Stimulated activated effector memory CD8-positive, alpha-beta T cell treated with anti-CD3 and anti-CD28 coated beads, Interleukin-12 subunit alpha, Interleukin-12 subunit beta, amount 100 ng/mL, for 72 hours (primary cell): ENCODE data around the gene MVB12A.

Experiments
- ATAC-seq: fragments of 150-1000 bp; cut with Tn5 transposase; 2 replicates; pipeline ENCODE4 v1.10.0; 2021
- DNase-seq, 2 donors: peaks; one replicate each; pipeline ENCODE4 v3.0.0; 2021 to 2022; ENCODE audit warnings: low spot score in 2 of 2
- H3K27ac Mint-ChIP-seq: one replicate; pipeline ENCODE4 v1.8.0; 2022; ENCODE audit warnings: mild to moderate bottlenecking, mixed read lengths
- H3K36me3 Mint-ChIP-seq: one replicate; pipeline ENCODE4 v1.8.0; 2022; ENCODE audit warnings: mild to moderate bottlenecking, mixed read lengths
- H3K4me1 Mint-ChIP-seq: one replicate; pipeline ENCODE4 v1.8.0; 2022; ENCODE audit warnings: mixed read lengths
- H3K4me3 Mint-ChIP-seq: one replicate; pipeline ENCODE4 v1.8.0; 2022; ENCODE audit warnings: mild to moderate bottlenecking, mixed read lengths
- H3K9me3 Mint-ChIP-seq: one replicate; pipeline ENCODE4 v1.8.0; 2022; ENCODE audit warnings: mixed read lengths

The MVB12A gene

DNA sequence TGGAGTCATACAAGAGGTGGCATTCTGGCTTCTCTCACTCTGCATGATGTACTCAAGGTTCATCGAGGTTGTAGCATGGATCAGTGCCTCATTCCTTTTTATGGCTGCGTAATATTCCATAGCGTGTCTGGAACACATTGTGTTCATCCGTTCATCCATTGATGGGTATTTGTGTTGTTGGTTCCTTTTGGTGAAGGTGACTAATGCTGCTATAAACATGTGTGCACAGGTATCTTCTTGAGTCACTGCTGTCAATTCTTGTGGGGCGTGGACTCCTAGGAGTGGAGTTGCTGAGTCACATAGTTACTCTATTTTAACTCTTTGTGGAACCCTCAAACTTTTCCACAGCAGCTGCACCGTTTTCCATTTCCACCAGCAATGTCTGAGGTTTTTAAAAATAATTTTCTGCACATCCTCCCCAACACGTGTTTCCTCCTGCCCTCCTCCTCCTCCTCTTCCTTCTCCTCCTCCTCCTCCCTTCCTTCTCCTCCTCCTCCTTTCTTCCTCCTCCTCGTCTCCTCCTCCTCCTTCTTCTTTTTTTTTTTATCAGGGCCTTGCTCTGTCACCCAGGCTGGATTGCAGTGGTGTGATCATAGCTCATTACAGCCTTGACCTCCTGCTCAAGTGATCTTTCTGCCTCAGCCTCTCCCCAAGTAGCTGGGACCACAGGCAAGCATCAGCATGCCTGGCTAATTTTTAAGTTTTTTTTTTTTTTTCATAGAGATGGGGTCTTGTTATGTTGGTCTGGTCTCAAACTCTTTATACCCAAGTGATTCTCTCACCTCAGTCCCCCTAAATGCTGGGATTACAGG is 30.6 kb downstream of the MVB12A start:
- peak in 1 of 2 donors; percentile 67 for DNase-seq
- Mint-ChIP-seq H3K36me3 (peaks cover 6% of the 10 kb centered on the region), H3K4me3 (peak overlapping the region; percentile 39), H3K27ac (no peak overlapping the region), H3K9me3 (no peaks in the 10 kb centered on the region), H3K4me1 (peaks cover 25% of the 10 kb centered on the region)
- peak; percentile 92 for ATAC-seq

DNA sequence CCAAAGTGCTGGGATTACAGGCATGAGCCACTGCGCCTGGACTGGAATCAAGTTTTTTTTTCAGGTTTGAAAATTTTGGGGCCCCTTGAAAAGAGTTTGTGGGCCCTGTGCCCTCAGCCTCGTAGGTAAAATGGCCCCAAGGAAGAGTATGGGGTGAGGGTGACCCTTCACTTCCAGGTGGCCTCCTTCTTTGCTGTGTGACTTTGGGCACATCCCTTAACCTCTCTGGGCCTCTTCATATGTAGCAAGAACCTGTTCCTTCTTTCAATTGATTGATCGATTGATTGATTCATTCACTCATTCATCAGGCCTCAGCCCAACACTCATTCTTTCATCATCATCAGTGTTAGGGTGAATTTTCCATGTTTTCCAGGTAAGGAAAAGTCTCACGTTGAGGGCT is 32.0 kb downstream of the MVB12A start:
- H3K9me3 Mint-ChIP-seq = no peaks in the 10 kb centered on the region
- peaks cover 6% of the 10 kb centered on the region for H3K36me3 Mint-ChIP-seq
- ATAC-seq (no peak), DNase-seq (no peak)
- H3K4me3 Mint-ChIP-seq = no peak overlapping the region
- H3K27ac Mint-ChIP-seq = no peak overlapping the region
- peaks cover 25% of the 10 kb centered on the region for H3K4me1 Mint-ChIP-seq

DNA sequence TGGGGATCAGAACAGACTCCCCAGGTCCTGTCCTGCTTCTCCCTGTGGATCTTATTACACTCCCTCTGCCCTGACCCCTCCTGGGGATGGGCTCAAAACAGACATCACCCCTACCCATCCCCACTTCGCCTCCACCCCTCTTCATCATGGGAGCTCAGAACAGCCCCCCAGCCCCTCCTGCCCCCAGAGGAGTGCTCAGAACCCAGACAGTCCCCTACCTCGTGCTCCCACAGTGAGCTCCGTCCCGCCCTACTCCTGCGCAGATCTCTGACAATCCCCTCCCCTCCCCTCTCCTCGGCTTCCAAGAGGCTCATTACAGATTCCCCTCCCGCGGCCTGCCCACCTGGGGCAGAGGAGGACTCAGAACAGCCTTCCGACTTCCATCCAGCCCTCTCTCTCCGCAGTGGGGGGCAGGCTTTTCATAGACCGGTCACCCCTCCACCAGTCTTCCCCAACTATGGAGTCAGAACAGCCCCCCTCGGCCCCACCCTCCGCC is 34.8 kb downstream of the MVB12A start:
- Mint-ChIP-seq H3K9me3 (no peaks in the 10 kb centered on the region), H3K4me1 (peaks cover 25% of the 10 kb centered on the region), H3K4me3 (no peak overlapping the region), H3K27ac (no peak overlapping the region), H3K36me3 (peaks cover 6% of the 10 kb centered on the region)
- ATAC-seq (no peak), DNase-seq (no peak)

DNA sequence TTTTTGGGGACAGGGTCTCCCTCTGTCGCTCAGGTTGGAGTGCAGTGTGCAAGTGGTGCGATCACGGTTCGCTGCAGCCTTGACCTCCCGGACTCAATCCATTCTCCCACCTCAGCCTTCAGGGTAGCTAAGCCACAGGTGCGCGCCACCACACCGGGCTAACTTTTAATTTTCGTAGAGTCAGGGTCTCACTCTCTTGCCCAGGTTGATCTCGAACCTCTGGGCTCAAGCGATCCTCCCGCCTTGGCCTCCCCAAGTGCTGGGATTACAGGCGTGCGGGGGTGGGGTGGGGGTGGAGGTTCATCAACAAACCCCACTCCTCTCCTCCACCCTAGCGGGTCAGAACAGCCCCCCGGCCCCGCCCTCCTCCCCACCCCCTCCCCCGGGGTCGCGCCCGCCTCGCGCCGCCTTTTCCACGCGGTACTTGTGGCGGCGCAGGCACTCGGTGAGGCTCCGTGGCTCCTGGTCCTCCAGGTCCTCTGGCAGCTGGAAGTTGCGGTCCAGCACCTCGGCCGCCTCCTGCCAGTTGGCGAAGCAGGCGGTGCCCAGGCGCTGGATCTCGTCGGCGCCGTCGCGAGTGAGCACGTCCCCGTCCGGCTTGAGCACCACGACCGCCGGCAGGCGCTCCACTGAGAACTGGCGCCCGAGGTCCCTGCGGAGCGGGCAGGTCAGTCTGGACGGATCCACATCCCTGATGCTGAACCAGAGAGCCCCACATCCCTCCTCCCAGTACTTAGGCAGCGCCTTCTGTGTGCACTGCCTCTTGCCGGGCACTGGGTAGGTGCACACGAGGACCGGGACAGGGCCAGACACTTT is 35.7 kb downstream of the MVB12A start:
- peaks cover 17% of the 10 kb centered on the region for H3K4me1 Mint-ChIP-seq
- DNase-seq (no peak), ATAC-seq (peak; percentile 31)
- no peak overlapping the region for H3K4me3 Mint-ChIP-seq
- peaks cover 3% of the 10 kb centered on the region for H3K36me3 Mint-ChIP-seq
- no peaks in the 10 kb centered on the region for H3K9me3 Mint-ChIP-seq
- no peak overlapping the region for H3K27ac Mint-ChIP-seq

DNA sequence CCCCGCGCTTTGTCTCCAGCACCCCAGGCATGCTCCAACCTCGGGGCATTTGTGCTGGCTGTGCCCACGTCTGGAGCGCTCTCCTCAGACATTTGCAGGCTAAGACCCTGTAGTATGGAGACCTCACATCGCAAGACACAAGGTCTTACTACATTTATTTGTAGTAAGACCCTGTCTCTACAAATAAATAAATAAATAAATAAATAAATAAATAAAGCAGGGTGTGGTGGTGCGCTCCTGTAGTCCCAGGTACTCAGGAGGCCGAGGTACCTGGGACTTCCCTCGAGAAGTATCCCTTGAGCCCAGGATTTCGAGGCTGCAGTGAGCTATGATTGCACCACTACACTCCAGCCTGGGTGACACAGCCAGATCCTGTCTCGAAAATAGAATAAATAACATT is 36.3 kb downstream of the MVB12A start:
- H3K4me3 Mint-ChIP-seq = no peak overlapping the region
- no peaks in the 10 kb centered on the region for H3K9me3 Mint-ChIP-seq
- H3K27ac Mint-ChIP-seq = no peak overlapping the region
- H3K36me3 Mint-ChIP-seq = no peaks in the 10 kb centered on the region
- ATAC-seq = no peak
- no peak for DNase-seq
- H3K4me1 Mint-ChIP-seq = peaks cover 13% of the 10 kb centered on the region

DNA sequence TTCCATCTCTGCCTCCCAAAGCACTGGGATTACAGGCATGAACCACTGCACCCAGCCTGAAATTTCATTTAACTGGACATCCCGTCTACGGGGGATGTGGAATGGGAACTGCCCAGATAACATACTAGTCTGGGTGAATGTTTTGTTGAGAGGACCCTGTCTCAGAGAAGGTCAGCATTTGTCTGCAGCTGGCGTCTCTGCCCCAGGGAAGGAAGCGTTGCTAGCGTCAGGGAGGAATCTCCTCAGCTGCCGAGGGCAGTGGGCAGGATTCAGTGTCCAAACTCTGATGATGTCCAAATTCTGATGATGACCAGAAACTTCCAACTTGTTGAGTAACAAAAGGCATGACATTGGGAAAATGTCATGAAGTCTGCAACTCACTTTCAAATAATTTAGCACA is 37.8 kb downstream of the MVB12A start:
- Mint-ChIP-seq H3K4me3 (no peak overlapping the region), H3K27ac (no peak overlapping the region), H3K9me3 (no peaks in the 10 kb centered on the region), H3K36me3 (no peaks in the 10 kb centered on the region), H3K4me1 (peaks cover 13% of the 10 kb centered on the region)
- no peak for DNase-seq
- no peak for ATAC-seq

DNA sequence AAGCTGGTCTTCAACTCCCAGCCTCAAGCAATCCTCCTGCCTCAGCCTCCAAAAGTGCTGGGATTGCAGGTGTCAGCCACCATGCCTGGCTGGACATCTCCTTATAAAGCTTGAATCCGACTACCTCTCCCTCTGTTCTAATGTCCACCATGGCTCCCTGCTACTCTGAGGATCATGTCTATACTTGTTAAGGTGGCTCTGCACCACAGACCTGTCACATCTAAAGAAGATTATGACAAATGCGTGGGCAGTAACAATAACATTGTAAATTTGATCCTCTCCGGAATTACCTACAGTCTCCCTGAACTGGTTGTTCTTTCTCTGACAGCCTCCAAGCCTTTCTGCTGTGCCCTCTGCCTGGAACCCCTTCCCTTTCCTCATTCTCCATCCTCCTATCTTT is 39.1 kb downstream of the MVB12A start:
- Mint-ChIP-seq H3K9me3 (no peaks in the 10 kb centered on the region), H3K4me1 (peaks cover 6% of the 10 kb centered on the region), H3K27ac (no peak overlapping the region), H3K4me3 (no peak overlapping the region), H3K36me3 (no peaks in the 10 kb centered on the region)
- DNase-seq (no peak), ATAC-seq (no peak)

DNA sequence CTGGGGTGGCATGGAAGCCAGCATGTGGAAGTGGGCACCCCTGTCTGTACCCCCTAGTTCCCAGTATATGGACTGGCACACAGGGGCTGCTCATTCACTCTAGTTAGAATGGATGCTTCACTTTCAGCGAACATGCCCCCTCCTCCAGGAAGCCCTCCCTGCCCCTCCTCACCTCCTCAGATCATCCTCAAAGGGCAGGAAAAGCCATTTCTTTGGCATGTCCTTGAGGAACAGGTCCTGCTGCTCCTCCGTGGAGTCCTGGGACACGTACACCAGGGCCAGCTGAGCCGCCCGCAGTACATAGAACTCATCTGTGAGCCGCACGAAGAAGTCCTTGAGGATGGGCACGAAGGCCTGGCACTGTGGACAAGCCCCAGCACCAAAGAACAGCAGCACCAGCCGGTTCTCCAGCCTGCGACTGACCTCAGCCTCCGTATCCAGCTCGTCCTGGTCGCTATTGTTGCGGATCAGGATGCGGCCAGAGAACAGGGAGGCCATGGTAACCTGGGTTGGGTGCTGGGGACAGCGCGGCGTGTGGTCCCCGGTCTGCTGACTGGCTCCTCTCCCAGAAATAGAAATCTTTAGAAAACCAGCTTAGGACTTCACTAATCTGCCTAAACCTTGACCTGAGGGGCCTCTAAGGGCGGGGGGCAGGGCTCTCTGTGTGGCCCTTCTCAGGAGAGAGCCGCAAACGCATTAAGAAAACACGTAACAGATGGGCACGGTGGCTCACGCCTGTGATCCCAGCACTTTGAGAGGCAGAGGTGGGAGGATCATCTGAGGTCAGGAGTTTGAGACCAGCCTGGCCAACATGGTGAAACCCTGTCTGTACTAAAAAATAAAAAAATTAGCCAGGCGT is 40.8 kb downstream of the MVB12A start, which contains the start of gene NXNL1:
Gene NXNL1, minus strand, starts transcription at position 555 of the 859 bp plus-strand sequence. Its CDS starts 57 bp downstream, at position 498.
- no peak within 1 kb of the TSS for H3K4me3 Mint-ChIP-seq
- no peaks in the 10 kb centered on the region for H3K9me3 Mint-ChIP-seq
- H3K27ac Mint-ChIP-seq = no peak within 1 kb of the TSS
- H3K36me3 Mint-ChIP-seq = no peaks in the 10 kb centered on the region
- ATAC-seq = no peak
- no peak for DNase-seq
- H3K4me1 Mint-ChIP-seq = no peaks in the 10 kb centered on the region

DNA sequence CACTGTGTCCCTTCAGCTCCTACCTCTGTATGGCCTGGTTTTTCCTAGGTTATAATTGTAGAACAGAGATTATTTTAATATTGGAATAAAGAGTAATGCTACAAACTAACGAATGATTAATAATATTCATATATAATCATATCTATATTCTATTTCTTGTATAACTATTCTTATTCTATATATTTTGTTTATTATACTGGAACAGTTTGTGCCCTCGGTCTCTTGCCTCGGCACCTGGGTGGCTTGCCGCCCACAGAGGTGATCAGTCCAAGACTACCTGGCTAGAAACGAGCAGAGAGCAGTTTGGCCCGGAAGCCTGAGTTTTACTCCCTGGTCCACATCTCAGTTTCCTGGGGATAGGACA is 46.6 kb downstream of the MVB12A start:
- no peak for ATAC-seq
- Mint-ChIP-seq H3K36me3 (no peaks in the 10 kb centered on the region), H3K27ac (no peak overlapping the region), H3K4me1 (peaks cover 32% of the 10 kb centered on the region), H3K9me3 (no peaks in the 10 kb centered on the region), H3K4me3 (no peak overlapping the region)
- DNase-seq = no peak

DNA sequence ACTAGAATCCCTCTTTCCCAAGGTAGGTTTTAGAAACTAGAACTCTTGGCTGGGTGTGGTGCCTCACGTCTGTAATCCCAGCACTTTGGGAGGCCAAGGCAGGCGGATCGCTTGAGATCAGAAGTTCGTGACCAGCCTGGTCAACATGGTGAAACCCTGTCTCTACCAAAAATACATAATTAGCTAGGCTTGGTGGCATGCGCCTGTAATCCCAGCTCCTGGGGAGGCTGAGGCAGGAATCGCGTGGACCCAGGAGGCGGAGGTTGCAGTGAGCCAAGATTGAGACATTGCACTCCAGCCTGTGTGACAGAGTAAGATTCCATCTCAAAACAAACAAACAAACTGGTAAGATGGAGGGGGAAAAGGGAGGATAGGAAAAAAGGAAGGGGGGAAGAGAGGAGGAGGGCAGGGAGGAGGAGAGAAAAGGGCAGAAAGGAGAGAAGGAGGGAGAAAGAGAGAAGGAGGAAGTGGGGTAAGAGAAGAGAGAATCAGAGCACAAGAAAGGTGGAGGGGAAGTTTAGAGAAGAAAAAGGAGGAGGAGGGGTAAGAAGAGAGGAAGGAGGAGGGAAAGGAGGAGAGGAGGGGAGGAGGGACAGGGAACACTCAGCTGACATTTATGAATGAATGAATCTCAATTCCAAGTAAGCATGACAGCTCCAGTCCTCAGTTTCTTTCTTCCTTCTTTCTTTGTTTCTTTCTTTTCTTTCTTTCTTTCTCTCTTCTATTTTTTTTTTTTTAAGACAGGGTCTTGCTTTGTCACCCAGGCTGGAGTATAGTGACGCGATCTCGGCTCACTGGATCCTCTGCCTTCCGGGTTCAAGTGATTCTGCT is 47.8 kb downstream of the MVB12A start:
- Mint-ChIP-seq H3K27ac (peak overlapping the region; percentile 24), H3K4me3 (peak overlapping the region; percentile 88), H3K9me3 (no peaks in the 10 kb centered on the region), H3K36me3 (no peaks in the 10 kb centered on the region), H3K4me1 (peaks cover 43% of the 10 kb centered on the region)
- DNase-seq (no peak), ATAC-seq (no peak)

DNA sequence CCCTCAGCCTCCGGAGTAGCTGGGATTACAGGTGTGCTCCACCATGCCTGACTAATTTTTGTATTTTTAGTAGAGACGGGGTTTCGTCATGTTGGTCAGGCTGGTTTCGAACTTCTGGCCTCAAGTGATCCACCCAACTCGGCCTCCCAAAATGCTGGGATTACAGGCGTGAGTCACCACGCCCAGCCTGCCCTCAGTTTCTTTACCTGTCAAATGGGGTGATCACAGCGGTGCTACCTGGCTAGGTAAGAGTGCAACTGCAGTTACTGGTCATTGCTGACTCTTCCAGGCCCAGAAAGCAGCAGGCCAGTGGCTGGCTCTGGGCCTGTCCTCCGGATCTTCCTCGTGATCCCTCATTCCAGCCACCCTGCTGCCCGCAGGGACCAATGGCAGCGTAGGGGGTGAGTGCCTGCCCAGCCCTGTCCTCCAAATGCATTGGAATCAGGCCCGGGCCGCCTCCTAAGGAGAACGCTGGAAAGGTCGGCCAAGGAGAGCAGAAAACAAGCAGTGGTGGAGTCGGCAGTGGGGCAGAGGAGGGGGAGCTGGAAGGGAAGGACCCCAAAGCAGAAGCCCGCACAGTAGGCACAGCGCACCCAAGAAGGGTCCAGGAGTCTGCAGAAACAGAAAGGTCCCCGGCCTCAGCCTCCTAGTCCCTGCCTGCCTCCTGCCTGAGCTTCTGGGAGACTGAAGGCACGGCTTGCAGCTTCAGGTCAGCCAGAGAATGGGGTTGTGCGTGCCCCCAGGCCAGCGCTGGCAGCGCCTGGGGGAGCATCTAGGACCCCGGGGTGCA is 48.6 kb downstream of the MVB12A start:
- Mint-ChIP-seq H3K4me1 (peaks cover 51% of the 10 kb centered on the region), H3K27ac (peak overlapping the region; percentile 29), H3K36me3 (no peaks in the 10 kb centered on the region), H3K9me3 (no peaks in the 10 kb centered on the region), H3K4me3 (peak overlapping the region; percentile 88)
- ATAC-seq (no peak), DNase-seq (no peak)

DNA sequence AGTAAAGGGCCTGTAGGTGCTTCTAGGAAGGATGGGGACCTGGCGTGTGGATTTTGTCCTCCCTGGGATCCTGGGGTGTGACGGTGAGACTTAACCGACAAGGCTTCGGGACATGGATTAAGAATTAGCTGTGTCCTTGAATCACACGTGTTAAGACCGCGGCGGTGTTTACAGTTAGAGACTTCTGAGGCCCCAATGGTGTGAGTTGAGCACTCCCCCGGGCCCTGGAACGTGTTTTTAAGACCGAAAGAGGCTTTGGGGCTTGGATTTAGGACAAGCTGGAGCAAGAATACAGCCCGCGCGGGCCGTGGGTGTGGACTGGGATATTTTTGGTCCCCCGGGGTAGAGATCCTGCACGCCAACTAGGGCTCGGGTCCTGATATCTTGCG is 49.2 kb downstream of the MVB12A start:
- peak in 1 of 2 donors; percentile 55 for DNase-seq
- peaks cover 51% of the 10 kb centered on the region for H3K4me1 Mint-ChIP-seq

DNA sequence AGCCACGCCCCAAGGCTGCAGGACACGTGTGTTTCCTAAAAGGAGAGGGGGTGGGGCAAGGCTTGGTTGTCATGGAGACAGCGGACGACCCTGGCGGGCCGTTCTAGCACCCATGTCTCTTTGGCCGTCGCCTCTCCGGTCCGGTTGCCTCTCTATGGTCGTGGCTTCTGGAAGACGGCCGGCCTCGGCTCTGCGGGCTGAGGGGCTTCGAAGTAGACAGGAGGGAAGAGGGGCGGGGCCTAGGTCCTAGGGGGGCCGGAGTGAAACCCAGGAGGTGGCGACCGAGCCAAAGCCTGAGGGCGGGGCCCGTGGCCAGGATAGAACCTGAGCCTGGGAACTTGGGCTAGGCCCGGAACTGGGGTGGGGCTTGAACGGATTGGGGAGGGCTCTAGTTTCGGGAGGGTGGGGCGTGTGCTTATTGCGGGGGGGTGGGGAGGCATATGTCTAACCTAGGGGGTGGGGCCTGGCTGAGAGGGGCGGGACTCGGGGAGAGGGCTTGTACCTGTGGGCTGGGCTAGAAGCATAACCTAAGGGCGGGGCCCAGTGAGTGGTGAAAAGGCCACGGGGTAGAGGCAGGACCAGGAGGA is 49.7 kb downstream of the MVB12A start:
- H3K36me3 Mint-ChIP-seq = no peaks in the 10 kb centered on the region
- peak overlapping the region; percentile 88 for H3K4me3 Mint-ChIP-seq
- H3K9me3 Mint-ChIP-seq = no peaks in the 10 kb centered on the region
- DNase-seq = peak; percentile 63 to 90
- peaks cover 51% of the 10 kb centered on the region for H3K4me1 Mint-ChIP-seq
- ATAC-seq = peak; percentile 88
- peak overlapping the region; percentile 91 for H3K27ac Mint-ChIP-seq

More for the DNA sequence above, 49.2 kb downstream of the MVB12A start:
- Mint-ChIP-seq H3K36me3 (no peaks in the 10 kb centered on the region), H3K4me3 (peak overlapping the region; percentile 88), H3K27ac (peak overlapping the region; percentile 91), H3K9me3 (no peaks in the 10 kb centered on the region)
- no peak for ATAC-seq
